CD14-positive monocyte (primary cell): ENCODE measurements around the gene CENPU. TPM values are rescaled to one million over a fixed set of nuclear protein-coding genes. Genes with fewer than 3 reads are reported as not detected.
"Not testable (repeated sequence)": the region's sequence is repeated elsewhere in the genome, so short reads cannot be mapped to it uniquely, and the experiment has no call there.

ENCODE experiments used
- DNase-seq, 3 donors: peaks; one replicate each; pipeline ENCODE4 v3.0.0-alpha.2; 2011 to 2022
- H2AFZ ChIP-seq: 2 replicates; pipeline ENCODE4 v1.6.0; 2012; ENCODE audit warnings: mild to moderate bottlenecking, low read depth, low read length, inconsistent platforms; ENCODE audit not compliant: insufficient read depth, poor library complexity, severe bottlenecking
- H3K27ac ChIP-seq, 2 donors: 1 replicate in 1 of 2; 2 replicates in 1 of 2; pipeline ENCODE4 v1.5.1; 2012 to 2013; ENCODE audit warnings: low read length in 2 of 2, control low read depth in 1 of 2, inconsistent platforms in 1 of 2, low read depth in 1 of 2, mild to moderate bottlenecking in 1 of 2
- H3K27me3 ChIP-seq, 2 donors: one replicate each; pipeline versions ENCODE4 v1.6.0 to v1.6.1; 2011 to 2013; ENCODE audit warnings: low read length in 2 of 2; ENCODE audit not compliant: control insufficient read depth in 2 of 2, insufficient read depth in 2 of 2
- H3K36me3 ChIP-seq, 2 donors: replicated peaks in 1 of 2; 1 replicate in 1 of 2; 2 replicates in 1 of 2; pipeline versions ENCODE4 v1.5.1 to v1.6.1; 2012 to 2013; ENCODE audit warnings: low read length in 2 of 2, control low read depth in 1 of 2, inconsistent platforms in 1 of 2, mild to moderate bottlenecking in 1 of 2; ENCODE audit not compliant: insufficient read depth in 2 of 2, control insufficient read depth in 1 of 2
- H3K4me1 ChIP-seq, 2 donors: 1 replicate in 1 of 2; 2 replicates in 1 of 2; pipeline versions ENCODE4 v1.5.1 to v1.6.1; 2012 to 2013; ENCODE audit warnings: low read length in 2 of 2, control low read depth in 1 of 2, inconsistent platforms in 1 of 2, mild to moderate bottlenecking in 1 of 2, moderate library complexity in 1 of 2; ENCODE audit not compliant: insufficient read depth in 2 of 2, control insufficient read depth in 1 of 2
- H3K4me2 ChIP-seq: replicated peaks from 2 replicates; pipeline ENCODE3; 2012; ENCODE audit warnings: low read length, moderate library complexity, mild to moderate bottlenecking; ENCODE audit not compliant: poor library complexity, severe bottlenecking; ENCODE audit errors: extremely low read depth
- H3K4me3 ChIP-seq, 3 experiments: fragments of 200-600 bp in 1 of 3; sonication (generic) in 1 of 3; replicated peaks in 1 of 3; 1 replicate in 2 of 3; 2 replicates in 1 of 3; pipeline ENCODE4 v1.5.1; 2011 to 2013; ENCODE audit warnings: low read length in 3 of 3, mild to moderate bottlenecking in 3 of 3, control low read depth in 2 of 3, low read depth in 2 of 3, inconsistent platforms in 1 of 3, moderate library complexity in 1 of 3
- H3K79me2 ChIP-seq: 2 replicates; pipeline ENCODE4 v1.6.0; 2012; ENCODE audit warnings: mild to moderate bottlenecking, control low read depth, inconsistent platforms, low read length, moderate library complexity; ENCODE audit not compliant: insufficient read depth
- H3K9ac ChIP-seq: 2 replicates; pipeline ENCODE4 v1.6.0; 2017; ENCODE audit warnings: low read length, mild to moderate bottlenecking; ENCODE audit not compliant: insufficient read depth, poor library complexity, severe bottlenecking
- H3K9me3 ChIP-seq, 2 donors: replicated peaks in 1 of 2; 1 replicate in 1 of 2; 2 replicates in 1 of 2; pipeline versions ENCODE4 v1.5.1 to v1.6.1; 2012 to 2013; ENCODE audit warnings: low read length in 2 of 2, control low read depth in 1 of 2; ENCODE audit not compliant: control insufficient read depth in 1 of 2, insufficient read depth in 1 of 2
- H4K20me1 ChIP-seq: 2 replicates; pipeline ENCODE4 v1.6.0; 2012; ENCODE audit warnings: mild to moderate bottlenecking, low read length, control low read depth, moderate library complexity; ENCODE audit not compliant: insufficient read depth
- H3K27ac Mint-ChIP-seq, 7 donors: one replicate each; pipeline ENCODE4 v1.8.0; 2020; ENCODE audit warnings: mild to moderate bottlenecking in 7 of 7, mixed read lengths in 7 of 7, moderate library complexity in 6 of 7, inconsistent platforms in 2 of 7
- H3K27me3 Mint-ChIP-seq, 3 donors: one replicate each; pipeline ENCODE4 v1.8.0; 2021 to 2022; ENCODE audit warnings: low read depth in 3 of 3, mild to moderate bottlenecking in 3 of 3, mixed read lengths in 3 of 3, moderate library complexity in 3 of 3, inconsistent platforms in 1 of 3
- H3K36me3 Mint-ChIP-seq, 2 donors: one replicate each; pipeline ENCODE4 v1.8.0; 2020; ENCODE audit warnings: mixed read lengths in 2 of 2, inconsistent platforms in 1 of 2, mild to moderate bottlenecking in 1 of 2
- H3K4me1 Mint-ChIP-seq: one replicate; pipeline ENCODE4 v1.8.0; 2020; ENCODE audit warnings: mild to moderate bottlenecking, mixed read lengths
- H3K4me3 Mint-ChIP-seq, 2 donors: one replicate each; pipeline ENCODE4 v1.8.0; 2020; ENCODE audit warnings: mild to moderate bottlenecking in 2 of 2, mixed read lengths in 2 of 2, moderate library complexity in 1 of 2
- H3K9me3 Mint-ChIP-seq, 7 donors: one replicate each; pipeline ENCODE4 v1.8.0; 2020 to 2022; ENCODE audit warnings: mixed read lengths in 7 of 7, mild to moderate bottlenecking in 6 of 7, moderate library complexity in 6 of 7, inconsistent platforms in 2 of 7
- CTCF ChIP-seq: fragments of 200-600 bp; IDR thresholded peaks from one replicate; pipeline ENCODE4 v1.8.0; 2022; ENCODE audit warnings: antibody characterized with exemption, mild to moderate bottlenecking
- WGBS: methylation state at CpG from one replicate; pipeline ENCODE4 v1.1.5; 2013; ENCODE audit warnings: missing lambda C conversion rate; ENCODE audit not compliant: insufficient coverage; 5-methylcytosine and 5-hydroxymethylcytosine counted together
- intact Hi-C, 2 donors: fragments of 100-400 bp; cut with micrococcal nuclease; formaldehyde crosslinking; loops; one replicate each; pipeline versions ENCODE4 v1.15.0 to v1.15.1; 2023
- polyA plus RNA-seq, 3 donors: library from polyadenylated mRNA; depleted of rRNA in 1 of 3; unstranded in 2 of 3; stranded (reverse) in 1 of 3; fragments of 300-500 nt in 2 of 3; fragments of >200 nt in 1 of 3; fragmentation: Illumina TruSeq in 2 of 3; gene quantifications; 1 replicate in 2 of 3; 2 replicates in 1 of 3; pipeline ENCODE4 v1.2.3, GENCODE V29; 2012 to 2021

The CENPU gene
- polyA plus RNA-seq, 3 donors, result 1.2 to 1.6 (median 1.5) TPM

GRCh38 chr4:184740980-184741391 lies 7.1 kb upstream of the CENPU start:
- H3K4me3 Mint-ChIP-seq, result no peak overlapping the region
- no peaks in the 10 kb centered on the region for H3K27me3 ChIP-seq
- H3K9me3 Mint-ChIP-seq, result peaks cover 0 to 5% (median 0%) of the 10 kb centered on the region in 7 donors
- H3K4me3 ChIP-seq, result no peak overlapping the region
- no peak overlapping the region for H3K4me2 ChIP-seq
- intact Hi-C loops, result loop anchor here (10.0 kb wide), 3 partner anchors 64 to 264 kb away; partner anchors contain the start of gene ACSL1 (in 1 of the 2)
- H3K36me3 Mint-ChIP-seq, result no peaks in the 10 kb centered on the region
- peaks cover 0 to 4% (median 0%) of the 10 kb centered on the region in 3 donors for H3K27me3 Mint-ChIP-seq
- no peak overlapping the region for H3K9ac ChIP-seq
- no peaks in the 10 kb centered on the region for H3K9me3 ChIP-seq
- H3K79me2 ChIP-seq, result no peaks in the 10 kb centered on the region
- no peaks in the 10 kb centered on the region for H4K20me1 ChIP-seq
- TF ChIP-seq CTCF, result no peak
- H3K4me1 ChIP-seq, result peaks cover 23 to 26% of the 10 kb centered on the region in 2 donors
- H2AFZ ChIP-seq, result no peak overlapping the region
- no peak overlapping the region for H3K27ac ChIP-seq
- H3K27ac Mint-ChIP-seq, result peak overlapping the region in 1 of 7 donors; percentile 31
- no peaks in the 10 kb centered on the region for H3K36me3 ChIP-seq
- peaks cover 25% of the 10 kb centered on the region for H3K4me1 Mint-ChIP-seq
- no peak for DNase-seq
- 89% methylated on average over 11 of the region's 20 CpGs for WGBS

GRCh38 chr4:184739575-184739974 lies 5.7 kb upstream of the CENPU start:
- H3K9me3 ChIP-seq, H3K27me3 Mint-ChIP-seq, H3K36me3 Mint-ChIP-seq, H3K9ac ChIP-seq, H2AFZ ChIP-seq, H3K27ac ChIP-seq, H3K9me3 Mint-ChIP-seq, H4K20me1 ChIP-seq, H3K36me3 ChIP-seq, H3K27me3 ChIP-seq, intact Hi-C loops, H3K4me3 ChIP-seq, H3K79me2 ChIP-seq: not testable (repeated sequence)
- Histone ChIP-seq H3K4me1 (peaks cover 16 to 20% of the 10 kb centered on the region in 2 donors), H3K4me2 (peak overlapping the region; percentile 15)
- DNase-seq, result peak; percentile 41 to 78 (median 56)
- Mint-ChIP-seq H3K4me3 (peak overlapping the region in 1 of 2 donors; percentile 73), H3K27ac (peak overlapping the region; percentile 68 to 90 (median 84)), H3K4me1 (peaks cover 16% of the 10 kb centered on the region)
- no CpG with 5 or more reads among the region's 1 CpG for WGBS
- peak; percentile 25 for TF ChIP-seq CTCF
